ENCODE results near the gene KCNQ1OT1.

Gene KCNQ1OT1

DNA sequence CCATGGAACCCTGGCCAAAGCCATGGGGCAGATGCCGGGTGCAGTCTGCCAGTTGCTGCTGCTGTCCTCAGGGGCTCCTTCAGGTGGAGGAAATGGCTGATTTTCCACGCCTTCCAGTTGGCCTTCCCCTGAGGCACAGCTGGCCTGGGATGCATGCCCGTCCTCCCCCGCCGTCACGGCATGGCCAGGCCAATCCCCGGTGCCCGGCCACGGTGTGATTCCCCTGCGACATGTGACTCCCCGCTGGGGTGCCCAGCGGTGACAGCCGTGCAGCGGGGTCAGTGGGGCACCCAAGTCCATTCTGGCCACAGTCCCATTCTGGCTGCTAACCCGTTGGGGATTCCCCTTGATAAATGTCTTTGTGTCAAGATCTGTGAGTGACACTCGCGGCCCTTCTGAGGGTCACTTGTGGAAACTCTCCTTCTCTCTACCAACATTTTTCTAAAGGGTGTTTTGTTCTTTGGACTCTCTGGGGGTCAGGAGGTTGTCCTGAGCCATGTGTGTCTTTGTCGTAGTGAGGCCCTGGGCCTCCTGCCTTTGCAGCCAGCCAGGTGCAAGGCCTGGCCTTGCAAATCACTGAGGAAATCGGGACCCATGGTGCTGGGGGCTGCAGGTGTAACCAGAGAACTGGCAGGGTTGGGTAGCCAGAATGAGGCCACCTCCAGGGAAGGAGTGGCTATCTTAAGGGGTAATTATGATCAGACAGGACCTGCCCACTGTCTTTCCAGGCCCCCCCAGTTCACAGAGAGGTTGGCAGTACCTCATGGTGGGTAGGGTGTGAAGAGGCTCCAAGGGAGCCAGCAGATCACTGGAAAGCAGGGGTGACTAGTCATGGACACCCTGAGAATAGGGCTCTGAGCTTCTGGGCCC lies 37.1 kb downstream of the KCNQ1OT1 start:
- no peaks in the 10 kb centered on the region for H3K27me3 Mint-ChIP-seq (ENCODE audit: low read depth)
- H3K4me1 Mint-ChIP-seq (ENCODE audit: low read depth), result no peaks in the 10 kb centered on the region
- DNase-seq (ENCODE audit: low spot score), result no peak
- H3K4me3 Mint-ChIP-seq, result no peak overlapping the region
- peaks cover 7% of the 10 kb centered on the region for H3K36me3 Mint-ChIP-seq (ENCODE audit: low read depth)
- H3K9me3 Mint-ChIP-seq, result peaks cover 21% of the 10 kb centered on the region
- H3K27ac Mint-ChIP-seq, result no peak overlapping the region

DNA sequence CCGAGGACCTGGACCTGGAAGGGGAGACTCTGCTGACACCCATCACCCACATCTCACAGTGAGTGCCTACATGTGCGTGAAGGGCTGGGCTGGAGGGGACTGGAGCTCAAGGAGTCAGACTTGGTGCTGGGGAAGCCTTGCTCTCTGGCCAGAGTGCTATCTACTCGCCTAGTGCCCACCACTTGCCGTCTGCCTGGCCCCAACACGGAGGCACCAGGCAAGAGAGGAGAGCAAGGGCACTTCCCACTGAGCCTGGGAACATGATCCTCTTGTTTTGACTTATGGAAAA lies 37.8 kb downstream of the KCNQ1OT1 start:
- Mint-ChIP-seq H3K27me3 (ENCODE audit: low read depth) (no peaks in the 10 kb centered on the region), H3K27ac (no peak overlapping the region), H3K36me3 (ENCODE audit: low read depth) (peaks cover 7% of the 10 kb centered on the region)

GRCh38 chr11:2661173-2662023 lies 38.4 kb downstream of the KCNQ1OT1 start:
- H3K27ac Mint-ChIP-seq, result no peak overlapping the region
- no peaks in the 10 kb centered on the region for H3K27me3 Mint-ChIP-seq (ENCODE audit: low read depth)
- H3K36me3 Mint-ChIP-seq (ENCODE audit: low read depth), result peaks cover 7% of the 10 kb centered on the region
- no peaks in the 10 kb centered on the region for H3K4me1 Mint-ChIP-seq (ENCODE audit: low read depth)
- DNase-seq (ENCODE audit: low spot score), result no peak
- H3K9me3 Mint-ChIP-seq, result peaks cover 21% of the 10 kb centered on the region
- no peak overlapping the region for H3K4me3 Mint-ChIP-seq

More for the DNA sequence above, 37.8 kb downstream of the KCNQ1OT1 start:
- H3K4me3 Mint-ChIP-seq, result no peak overlapping the region
- no peak for DNase-seq (ENCODE audit: low spot score)
- no peaks in the 10 kb centered on the region for H3K4me1 Mint-ChIP-seq (ENCODE audit: low read depth)
- peaks cover 21% of the 10 kb centered on the region for H3K9me3 Mint-ChIP-seq

GRCh38 chr11:2660357-2660939 lies 39.3 kb downstream of the KCNQ1OT1 start:
- H3K4me3 Mint-ChIP-seq, result no peak overlapping the region
- no peaks in the 10 kb centered on the region for H3K27me3 Mint-ChIP-seq (ENCODE audit: low read depth)
- H3K4me1 Mint-ChIP-seq (ENCODE audit: low read depth), result no peaks in the 10 kb centered on the region
- peaks cover 21% of the 10 kb centered on the region for H3K9me3 Mint-ChIP-seq
- no peak overlapping the region for H3K27ac Mint-ChIP-seq
- peaks cover 7% of the 10 kb centered on the region for H3K36me3 Mint-ChIP-seq (ENCODE audit: low read depth)
- DNase-seq (ENCODE audit: low spot score), result no peak

DNA sequence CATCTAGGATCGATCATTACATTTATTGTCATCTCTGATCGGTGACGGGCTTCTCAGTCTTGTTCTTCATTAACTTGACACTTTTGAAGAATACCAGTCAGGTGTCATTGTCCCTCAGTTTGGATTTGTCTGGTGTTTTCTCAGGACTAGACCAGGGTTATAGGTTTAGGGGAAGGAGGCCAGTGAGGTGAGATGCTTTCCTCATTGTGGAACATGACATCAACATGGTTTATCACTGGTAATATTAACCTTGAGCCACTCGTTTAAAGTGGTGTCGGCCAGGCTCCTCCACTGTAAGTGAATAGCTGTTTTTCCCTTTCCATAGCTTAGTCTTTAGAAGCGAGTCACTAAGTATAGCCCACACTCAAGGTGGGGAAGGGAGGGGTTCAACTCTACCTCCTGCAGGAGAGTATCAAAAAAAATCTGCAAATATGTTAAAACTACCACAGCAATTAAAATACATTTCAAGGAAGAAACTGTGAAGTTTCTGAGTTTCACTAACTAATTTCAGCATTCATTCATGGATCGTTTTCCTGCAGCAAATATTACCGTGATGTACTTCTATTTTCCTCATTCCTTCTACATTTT lies 42.0 kb downstream of the KCNQ1OT1 start:
- no peak for DNase-seq (ENCODE audit: low spot score)
- Mint-ChIP-seq H3K27me3 (ENCODE audit: low read depth) (no peaks in the 10 kb centered on the region), H3K4me1 (ENCODE audit: low read depth) (no peaks in the 10 kb centered on the region), H3K4me3 (no peak overlapping the region), H3K27ac (no peak overlapping the region), H3K36me3 (ENCODE audit: low read depth) (peaks cover 7% of the 10 kb centered on the region), H3K9me3 (peaks cover 21% of the 10 kb centered on the region)

- Mint-ChIP-seq H3K27ac (no peak overlapping the region), H3K4me3 (no peak overlapping the region), H3K36me3 (ENCODE audit: low read depth) (peaks cover 7% of the 10 kb centered on the region), H3K9me3 (peaks cover 25% of the 10 kb centered on the region), H3K4me1 (ENCODE audit: low read depth) (no peaks in the 10 kb centered on the region), H3K27me3 (ENCODE audit: low read depth) (no peaks in the 10 kb centered on the region)
- DNase-seq (ENCODE audit: low spot score), result no peak
Observed at GRCh38 chr11:2656859-2657258, 42.9 kb downstream of the KCNQ1OT1 start.

DNA sequence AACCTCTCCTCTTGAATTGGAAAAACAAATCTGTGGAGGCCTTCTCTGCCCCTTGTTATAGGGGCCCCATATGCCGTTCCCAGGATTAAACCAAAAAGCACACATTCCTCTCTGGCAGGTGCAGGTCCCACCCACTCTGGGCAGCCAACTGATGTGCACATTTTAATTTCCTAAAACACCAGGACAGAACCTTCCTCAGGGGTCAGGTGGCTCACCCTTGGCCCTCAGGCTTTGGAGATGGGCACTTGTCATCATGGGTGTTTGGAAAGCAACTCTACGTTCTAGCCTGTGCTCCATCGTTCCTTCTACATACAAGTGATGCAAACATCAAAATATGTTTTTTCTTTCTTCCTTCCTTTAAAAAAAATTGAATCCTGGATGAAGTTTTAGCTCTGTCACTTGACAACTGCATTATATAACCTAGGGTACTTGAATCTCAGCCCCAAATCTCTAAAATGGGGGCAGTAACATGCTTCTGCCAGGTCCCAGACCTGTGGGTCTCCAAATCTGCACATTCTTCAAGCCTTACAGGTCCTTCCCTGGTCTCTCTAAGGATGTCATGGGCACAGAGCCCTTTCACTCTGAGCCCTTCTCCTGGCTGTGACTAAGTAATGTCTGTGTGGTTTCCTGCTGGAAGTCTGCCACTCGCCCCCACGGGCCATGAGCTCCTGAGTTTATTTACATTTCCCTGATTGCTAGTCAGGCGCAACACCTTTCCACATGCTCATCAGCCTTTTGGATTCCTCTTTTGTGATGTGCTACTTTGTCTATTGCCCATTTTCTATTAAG lies 43.8 kb downstream of the KCNQ1OT1 start:
- H3K4me3 Mint-ChIP-seq, result no peak overlapping the region
- DNase-seq (ENCODE audit: low spot score), result no peak
- peaks cover 5% of the 10 kb centered on the region for H3K36me3 Mint-ChIP-seq (ENCODE audit: low read depth)
- no peaks in the 10 kb centered on the region for H3K27me3 Mint-ChIP-seq (ENCODE audit: low read depth)
- no peaks in the 10 kb centered on the region for H3K4me1 Mint-ChIP-seq (ENCODE audit: low read depth)
- peaks cover 29% of the 10 kb centered on the region for H3K9me3 Mint-ChIP-seq
- H3K27ac Mint-ChIP-seq, result no peak overlapping the region

DNA sequence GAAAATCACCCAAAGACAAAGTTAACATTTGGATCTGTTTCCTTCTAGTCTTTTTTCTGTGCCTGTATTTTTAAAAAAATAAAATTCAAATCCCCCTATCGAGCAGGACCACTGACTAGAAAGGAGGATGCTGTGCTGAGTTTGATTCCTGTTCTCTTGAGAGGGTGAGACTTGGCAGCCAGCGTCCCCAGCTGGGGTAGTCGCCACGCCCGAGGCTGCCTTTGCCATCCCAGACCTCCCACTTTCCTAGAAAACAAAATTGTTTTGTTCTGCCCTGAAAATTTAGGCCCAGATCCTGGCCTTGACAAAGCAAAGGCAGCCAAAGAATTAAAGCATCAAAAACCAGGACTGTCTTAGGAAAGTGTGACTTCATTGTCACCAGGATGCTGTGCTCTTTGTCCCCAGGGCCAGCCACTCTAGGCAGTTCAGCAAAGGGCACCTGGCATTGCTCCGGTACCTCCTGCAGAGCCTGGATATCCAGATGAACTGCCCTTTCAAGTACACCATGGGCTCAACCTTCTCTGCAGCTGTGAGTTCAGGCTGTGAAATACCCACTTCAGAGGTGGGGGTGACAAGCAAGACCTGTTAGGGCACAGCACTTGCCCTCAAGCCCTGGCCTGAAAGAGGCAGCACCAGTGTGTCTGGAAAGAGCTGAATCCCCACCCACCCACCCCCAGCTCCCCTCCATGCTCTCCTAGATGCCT lies 44.6 kb downstream of the KCNQ1OT1 start:
- H3K36me3 Mint-ChIP-seq (ENCODE audit: low read depth), result peaks cover 2% of the 10 kb centered on the region
- H3K4me1 Mint-ChIP-seq (ENCODE audit: low read depth), result no peaks in the 10 kb centered on the region
- no peak overlapping the region for H3K27ac Mint-ChIP-seq
- H3K9me3 Mint-ChIP-seq, result peaks cover 30% of the 10 kb centered on the region
- no peaks in the 10 kb centered on the region for H3K27me3 Mint-ChIP-seq (ENCODE audit: low read depth)
- no peak overlapping the region for H3K4me3 Mint-ChIP-seq
- no peak for DNase-seq (ENCODE audit: low spot score)

- Mint-ChIP-seq H3K9me3 (peaks cover 35% of the 10 kb centered on the region), H3K36me3 (ENCODE audit: low read depth) (peaks cover 2% of the 10 kb centered on the region), H3K4me1 (ENCODE audit: low read depth) (no peaks in the 10 kb centered on the region), H3K4me3 (no peak overlapping the region), H3K27ac (no peak overlapping the region), H3K27me3 (ENCODE audit: low read depth) (no peaks in the 10 kb centered on the region)
- no peak for DNase-seq (ENCODE audit: low spot score)
Observed at GRCh38 chr11:2653930-2654739, 45.7 kb downstream of the KCNQ1OT1 start.

DNA sequence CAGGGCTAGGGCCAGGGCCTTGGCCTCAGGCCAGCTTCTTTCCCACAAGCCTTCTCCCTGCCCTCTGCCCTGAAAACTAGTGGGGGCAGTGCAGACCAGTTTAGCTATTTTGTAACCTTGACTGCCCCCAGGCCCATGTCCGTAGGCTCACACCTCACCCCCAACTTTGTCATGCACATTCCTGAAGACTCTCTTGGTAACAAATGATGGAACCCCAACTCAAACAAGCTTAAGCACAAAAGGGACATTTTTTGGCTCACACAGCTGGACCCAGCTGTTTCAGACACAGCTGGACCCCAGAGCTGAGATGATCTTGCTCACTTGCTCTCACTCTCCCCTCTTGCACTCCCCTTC lies 46.6 kb downstream of the KCNQ1OT1 start:
- Mint-ChIP-seq H3K27ac (no peak overlapping the region), H3K9me3 (peaks cover 36% of the 10 kb centered on the region), H3K36me3 (ENCODE audit: low read depth) (peaks cover 2% of the 10 kb centered on the region), H3K4me3 (no peak overlapping the region), H3K4me1 (ENCODE audit: low read depth) (no peaks in the 10 kb centered on the region), H3K27me3 (ENCODE audit: low read depth) (no peaks in the 10 kb centered on the region)
- no peak for DNase-seq (ENCODE audit: low spot score)

DNA sequence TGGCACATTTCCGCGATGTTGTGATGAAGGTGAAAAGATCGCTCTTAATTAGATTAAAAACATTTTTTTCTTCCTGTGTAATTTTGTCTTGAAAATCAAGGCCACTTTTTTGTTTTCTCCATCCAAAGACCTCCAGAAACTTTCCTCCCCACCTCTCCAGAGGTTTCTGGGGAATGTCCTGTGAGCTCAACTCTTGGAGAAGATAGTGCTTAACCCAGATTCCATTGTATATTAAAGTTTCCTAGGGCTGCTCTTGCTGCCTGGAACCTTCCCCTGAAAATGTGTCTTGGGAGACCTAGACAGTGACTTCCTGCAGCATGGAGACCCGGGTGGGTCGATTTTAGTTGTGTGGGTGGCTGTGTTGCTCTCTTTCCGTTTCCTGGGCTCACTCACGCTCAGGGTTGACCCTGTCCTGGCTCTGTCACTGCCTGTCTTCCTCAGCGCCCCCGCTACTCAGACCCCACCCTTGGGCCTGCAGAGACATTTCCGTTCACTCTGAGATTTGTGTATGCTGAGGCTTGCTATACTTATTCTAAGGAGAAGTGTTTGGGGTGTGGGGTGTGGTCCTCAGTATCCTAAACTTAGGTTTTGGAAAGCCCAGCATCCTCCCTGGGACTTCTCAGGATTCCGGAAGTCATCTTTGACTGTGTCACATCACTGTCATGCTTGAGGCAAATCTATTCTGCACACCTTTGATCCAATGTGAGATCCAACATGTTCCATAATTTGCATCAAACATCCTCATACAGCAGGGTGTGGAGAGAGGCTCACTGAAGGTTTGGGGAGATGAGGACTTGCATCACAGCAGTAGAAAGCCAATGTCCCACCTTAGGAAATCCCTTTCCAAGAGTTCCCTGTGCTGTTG lies 47.2 kb downstream of the KCNQ1OT1 start:
- Mint-ChIP-seq H3K27ac (no peak overlapping the region), H3K36me3 (ENCODE audit: low read depth) (peaks cover 2% of the 10 kb centered on the region), H3K4me3 (no peak overlapping the region), H3K9me3 (peaks cover 42% of the 10 kb centered on the region), H3K27me3 (ENCODE audit: low read depth) (no peaks in the 10 kb centered on the region), H3K4me1 (ENCODE audit: low read depth) (no peaks in the 10 kb centered on the region)
- DNase-seq (ENCODE audit: low spot score), result no peak

- no peaks in the 10 kb centered on the region for H3K4me1 Mint-ChIP-seq (ENCODE audit: low read depth)
- H3K4me3 Mint-ChIP-seq, result no peak overlapping the region
- H3K9me3 Mint-ChIP-seq, result peaks cover 49% of the 10 kb centered on the region
- no peak overlapping the region for H3K27ac Mint-ChIP-seq
- H3K27me3 Mint-ChIP-seq (ENCODE audit: low read depth), result no peaks in the 10 kb centered on the region
- H3K36me3 Mint-ChIP-seq (ENCODE audit: low read depth), result peaks cover 2% of the 10 kb centered on the region
- DNase-seq (ENCODE audit: low spot score), result no peak
Observed at GRCh38 chr11:2651826-2652271, 47.9 kb downstream of the KCNQ1OT1 start.

All from T-helper 2 cell treated with Interferon-gamma antibody and Interleukin-4, amounts not matched to agents 5 μg/mL and 100 μg/mL, for 36 hours (primary cell).